GM06990 (cell line): Measurements from ENCODE around the gene NFIA.

Experiments used
- DNase-seq: peaks from one replicate; pipeline ENCODE4 v3.0.0-alpha.2; 2011; ENCODE audit not compliant: insufficient read length; ENCODE audit errors: extremely low read depth
- H3K27me3 ChIP-seq: replicated peaks from 2 replicates; pipeline ENCODE4 v1.6.0; 2011; ENCODE audit warnings: low read length; ENCODE audit not compliant: control insufficient read depth, insufficient read depth
- H3K36me3 ChIP-seq: 2 replicates; pipeline ENCODE4 v1.5.1; 2011; ENCODE audit warnings: low read length; ENCODE audit not compliant: control insufficient read depth, insufficient read depth
- H3K4me3 ChIP-seq: replicated peaks from 2 replicates; pipeline ENCODE4 v1.5.1; 2011; ENCODE audit warnings: low read depth, mild to moderate bottlenecking, control low read depth, low read length
- TF ChIP-seq, protein P1 (sequence below): IDR thresholded peaks from 2 replicates; pipeline ENCODE4 v1.5.1; 2011; ENCODE audit warnings: low read length, control low read depth, mild to moderate bottlenecking, inconsistent platforms; ENCODE audit not compliant: insufficient read depth, poor library complexity, severe bottlenecking

The NFIA gene

DNA sequence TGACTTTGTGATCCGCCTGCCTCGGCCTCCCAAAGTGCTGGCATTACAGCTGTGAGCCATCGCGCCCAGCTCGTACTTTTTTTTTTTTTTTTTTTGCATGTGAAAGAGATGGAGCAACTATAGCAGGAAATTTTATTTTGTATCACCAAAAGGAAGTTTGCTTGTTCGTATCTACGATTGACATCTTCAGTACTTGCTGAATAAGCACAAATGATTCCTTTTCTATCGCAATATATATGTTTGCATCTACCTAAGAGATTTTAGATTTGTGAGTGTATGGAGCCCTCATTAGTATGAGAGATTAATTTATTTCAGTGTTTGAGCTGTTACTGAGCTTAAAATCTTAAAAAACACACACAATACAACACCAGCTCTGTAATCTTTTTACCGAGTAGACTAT, 143.1 kb downstream of the NFIA start:
- DNase-seq: no peak
- Histone ChIP-seq H3K4me3 (no peak overlapping the region), H3K36me3 (no peaks in the 10 kb centered on the region), H3K27me3 (no peaks in the 10 kb centered on the region)
- TF ChIP-seq, protein P1, sequence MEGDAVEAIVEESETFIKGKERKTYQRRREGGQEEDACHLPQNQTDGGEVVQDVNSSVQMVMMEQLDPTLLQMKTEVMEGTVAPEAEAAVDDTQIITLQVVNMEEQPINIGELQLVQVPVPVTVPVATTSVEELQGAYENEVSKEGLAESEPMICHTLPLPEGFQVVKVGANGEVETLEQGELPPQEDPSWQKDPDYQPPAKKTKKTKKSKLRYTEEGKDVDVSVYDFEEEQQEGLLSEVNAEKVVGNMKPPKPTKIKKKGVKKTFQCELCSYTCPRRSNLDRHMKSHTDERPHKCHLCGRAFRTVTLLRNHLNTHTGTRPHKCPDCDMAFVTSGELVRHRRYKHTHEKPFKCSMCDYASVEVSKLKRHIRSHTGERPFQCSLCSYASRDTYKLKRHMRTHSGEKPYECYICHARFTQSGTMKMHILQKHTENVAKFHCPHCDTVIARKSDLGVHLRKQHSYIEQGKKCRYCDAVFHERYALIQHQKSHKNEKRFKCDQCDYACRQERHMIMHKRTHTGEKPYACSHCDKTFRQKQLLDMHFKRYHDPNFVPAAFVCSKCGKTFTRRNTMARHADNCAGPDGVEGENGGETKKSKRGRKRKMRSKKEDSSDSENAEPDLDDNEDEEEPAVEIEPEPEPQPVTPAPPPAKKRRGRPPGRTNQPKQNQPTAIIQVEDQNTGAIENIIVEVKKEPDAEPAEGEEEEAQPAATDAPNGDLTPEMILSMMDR: no peak

DNA sequence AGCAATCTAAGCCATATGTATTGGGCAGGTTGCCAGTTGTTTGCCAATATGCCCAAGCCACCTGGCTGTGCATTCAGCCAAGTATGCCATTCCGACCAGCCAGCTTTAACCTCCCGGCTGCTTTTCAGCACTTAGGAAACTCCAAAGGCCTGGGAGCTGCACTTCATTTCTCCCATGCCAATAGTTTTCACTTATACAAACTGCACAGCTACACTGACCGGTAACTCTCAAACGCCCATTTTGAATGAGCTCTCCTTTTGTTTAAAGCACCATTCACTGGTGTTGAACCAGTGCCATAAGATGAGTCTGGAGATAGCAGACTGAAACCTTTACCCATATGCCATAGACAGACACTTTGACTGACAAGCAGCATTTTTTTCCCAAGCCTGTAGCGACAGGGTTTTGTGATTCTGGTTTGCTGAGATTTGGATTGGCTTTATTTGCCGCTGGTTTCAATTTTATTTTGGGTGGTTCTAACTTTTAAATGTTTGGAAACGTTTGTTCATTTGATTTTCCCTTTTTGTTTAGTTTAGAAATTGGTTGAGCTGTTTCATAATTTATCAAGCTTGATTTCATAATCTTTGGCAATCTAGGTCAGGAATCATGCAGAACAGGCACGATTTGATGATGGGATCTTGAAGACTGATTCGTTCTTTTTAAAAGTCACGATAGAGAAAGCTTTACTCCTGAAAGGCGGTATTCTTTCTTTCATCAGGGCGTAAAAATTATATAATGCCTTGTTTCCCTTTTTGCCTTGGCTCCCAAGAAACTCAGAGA, 144.6 kb downstream of the NFIA start:
- no peak for DNase-seq

DNA sequence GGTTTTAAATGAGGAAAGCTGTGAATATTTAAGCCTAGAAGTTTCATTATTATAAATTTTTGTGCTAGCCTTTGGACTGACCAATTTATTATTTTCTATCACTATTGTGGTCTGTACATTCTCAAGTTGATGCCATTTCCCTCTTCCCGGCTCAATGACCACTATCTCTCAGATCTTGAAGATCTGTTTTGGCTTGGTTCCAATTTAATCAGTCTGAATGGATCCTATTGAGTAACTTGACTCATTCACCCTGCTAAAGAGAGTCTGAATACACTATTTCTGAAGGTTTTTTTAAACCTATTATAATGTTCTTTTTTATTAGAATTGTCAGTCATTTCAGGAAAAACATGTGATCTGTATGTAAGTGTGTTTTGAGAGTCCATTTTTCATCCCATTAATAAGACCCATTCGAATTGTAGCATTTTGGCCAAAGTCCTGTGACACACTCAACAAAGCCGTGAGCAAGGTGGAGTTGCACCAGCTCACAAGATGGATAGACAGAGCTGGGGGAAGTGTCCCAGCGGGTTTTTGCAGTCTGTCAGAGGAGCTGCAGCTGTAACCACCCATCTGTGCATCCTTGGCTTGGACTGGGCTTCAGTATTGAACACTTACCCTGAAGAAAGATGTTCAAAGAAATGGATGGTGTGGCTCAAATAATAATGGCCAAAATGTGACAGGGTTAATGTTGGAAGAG, 145.6 kb downstream of the NFIA start:
- TF ChIP-seq, protein P1: no peak

More for the DNA sequence above, 144.6 kb downstream of the NFIA start:
- Histone ChIP-seq H3K4me3 (no peak overlapping the region), H3K36me3 (no peaks in the 10 kb centered on the region), H3K27me3 (no peaks in the 10 kb centered on the region)
- TF ChIP-seq, protein P1: no peak

DNA sequence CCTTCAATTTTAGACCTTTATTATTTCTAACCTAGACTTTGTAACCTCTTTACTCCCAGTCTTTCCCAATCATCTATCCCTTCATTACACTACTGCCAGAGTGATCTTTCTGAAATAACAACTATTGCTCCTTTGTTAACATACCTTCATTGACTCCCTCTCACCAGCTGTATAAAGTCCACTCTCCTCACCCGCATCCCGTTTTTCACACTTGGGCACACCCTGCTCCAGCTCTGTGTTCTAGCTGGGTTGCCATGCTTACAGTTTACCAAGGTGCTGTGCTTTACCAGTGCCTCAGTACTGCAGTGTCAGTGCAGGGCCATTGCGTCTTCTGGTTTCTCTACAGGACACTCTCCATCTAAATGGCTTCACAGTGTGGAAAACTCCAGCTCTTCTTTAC, 148.2 kb downstream of the NFIA start:
- TF ChIP-seq, protein P1: no peak
- H3K36me3 ChIP-seq: no peaks in the 10 kb centered on the region

More for the DNA sequence above, 145.6 kb downstream of the NFIA start:
- no peak for DNase-seq
- H3K27me3 ChIP-seq: no peaks in the 10 kb centered on the region
- no peaks in the 10 kb centered on the region for H3K36me3 ChIP-seq
- no peak overlapping the region for H3K4me3 ChIP-seq

DNA sequence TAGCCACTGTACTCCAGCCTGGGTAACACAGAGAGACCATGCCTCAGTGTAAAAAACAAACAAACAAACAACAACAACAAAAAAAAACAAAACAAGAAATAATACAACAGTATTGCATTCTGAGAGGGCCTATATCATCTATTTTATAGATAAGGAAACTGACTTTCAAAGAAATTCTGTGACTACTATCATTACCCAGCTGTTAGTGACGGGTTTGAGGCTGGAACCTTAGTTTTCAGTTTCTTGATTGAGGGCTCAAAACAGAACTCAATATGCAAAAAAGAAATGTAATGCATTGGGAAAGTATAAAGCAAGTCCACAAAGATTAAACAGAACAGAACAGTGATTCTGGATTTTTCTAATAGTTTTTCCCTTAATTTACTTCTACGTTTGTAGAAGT, 149.4 kb downstream of the NFIA start:
- DNase-seq: no peak
- TF ChIP-seq, protein P1: no peak
- Histone ChIP-seq H3K36me3 (no peaks in the 10 kb centered on the region), H3K27me3 (no peaks in the 10 kb centered on the region), H3K4me3 (no peak overlapping the region)

More for the DNA sequence above, 148.2 kb downstream of the NFIA start:
- Histone ChIP-seq H3K4me3 (no peak overlapping the region), H3K27me3 (no peaks in the 10 kb centered on the region)
- no peak for DNase-seq
